Measurements from ENCODE around the gene PDRG1. TPM values are rescaled to one million over a fixed set of nuclear protein-coding genes. Genes with fewer than 3 reads are reported as not detected.

PDRG1 gene
- 5.2 and 8.4 TPM in 2 replicates for total RNA-seq

DNA sequence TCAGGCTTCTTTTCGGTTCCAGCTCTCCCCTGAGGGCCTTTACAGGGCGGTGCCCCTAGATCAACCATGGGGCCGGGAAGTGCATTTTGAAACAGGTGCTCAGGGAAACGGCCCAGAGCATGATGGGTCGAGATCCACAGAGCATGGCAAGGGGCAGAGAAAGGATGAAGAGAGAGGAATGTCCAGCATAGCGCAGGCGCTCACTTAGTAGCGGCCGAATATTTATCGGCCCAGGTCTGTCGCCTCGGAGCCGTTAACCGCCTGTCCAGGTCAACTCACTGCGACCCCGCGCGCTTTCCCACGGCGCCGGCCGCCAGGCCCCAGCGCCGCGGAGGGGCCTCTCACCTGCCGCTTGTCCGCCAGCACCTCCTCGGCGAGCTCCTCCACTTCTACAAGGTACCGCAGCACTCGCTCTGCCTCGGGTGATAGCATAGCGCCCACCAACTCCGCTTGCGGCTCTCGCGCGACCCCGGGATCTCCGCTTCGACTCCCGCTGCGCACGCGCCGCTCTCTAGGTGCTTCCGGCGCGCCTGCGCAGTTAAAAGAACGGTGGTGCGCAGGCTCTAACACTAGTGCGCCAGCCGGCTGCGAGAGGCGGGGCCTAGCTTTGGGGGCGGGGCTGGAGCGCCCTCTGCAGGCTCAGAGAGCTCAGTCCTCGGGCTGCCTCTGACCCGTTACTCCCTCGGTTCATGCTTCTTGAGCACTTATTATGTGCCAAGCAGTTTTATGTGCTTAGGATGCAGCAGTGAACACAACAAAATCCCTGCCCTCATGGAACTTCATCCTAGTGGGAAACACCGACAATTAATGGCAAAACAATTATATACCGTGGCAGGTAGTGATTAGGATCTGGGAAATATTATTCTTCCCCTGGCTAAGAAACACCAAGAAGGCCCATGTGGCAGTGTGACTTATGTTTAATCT is at the start of gene PDRG1:
Gene PDRG1 (minus strand): TSS at position 517 of the 924 bp plus-strand sequence. CDS start 85 bp downstream, at position 432.
- DNase-seq (ENCODE audit: low read depth): peak; percentile 83

GRCh38 chr20:31998246-31998645 is 46.4 kb upstream of the PDRG1 start:
- DNase-seq (ENCODE audit: low read depth): no peak

DNA sequence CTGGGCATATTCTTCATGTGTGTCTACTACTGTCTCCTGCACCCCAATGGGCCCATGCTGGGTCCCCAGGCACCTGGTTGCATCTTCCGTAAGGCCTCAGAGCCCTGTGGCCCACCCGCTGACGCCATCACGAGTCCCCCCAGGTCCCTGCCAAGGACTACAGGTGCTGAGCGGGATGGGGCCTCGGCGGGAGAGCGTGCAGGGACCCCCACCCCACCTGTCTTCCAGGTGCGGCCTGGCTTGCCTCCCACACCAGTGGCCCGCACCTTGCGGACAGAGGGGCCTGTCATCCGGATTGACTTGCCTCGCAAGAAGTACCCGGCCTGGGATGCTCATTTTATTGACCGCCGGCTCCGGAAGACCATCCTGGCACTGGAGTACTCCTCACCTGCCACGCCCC is 45.1 kb upstream of the PDRG1 start:
- no peak for DNase-seq (ENCODE audit: low read depth)

DNA sequence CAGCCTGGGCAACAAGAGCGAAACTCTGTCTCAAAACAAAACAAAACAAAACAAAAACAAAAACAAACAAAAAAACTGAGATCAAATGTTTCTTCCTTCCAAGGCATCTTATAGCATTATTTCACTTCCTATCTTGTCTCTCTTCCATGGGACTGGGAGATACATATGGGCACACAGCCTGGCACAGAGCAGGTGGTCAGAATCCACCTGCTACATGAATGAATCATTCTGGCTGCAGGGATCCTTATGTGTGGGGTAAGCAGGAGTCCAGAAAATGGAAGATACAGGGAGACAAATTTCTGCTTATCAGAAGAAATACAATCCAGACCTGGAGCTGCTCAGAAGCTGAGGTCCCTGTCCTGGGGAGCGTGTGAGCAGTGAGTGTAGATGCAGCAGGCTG is 40.2 kb upstream of the PDRG1 start:
- no peak for DNase-seq (ENCODE audit: low read depth)

DNA sequence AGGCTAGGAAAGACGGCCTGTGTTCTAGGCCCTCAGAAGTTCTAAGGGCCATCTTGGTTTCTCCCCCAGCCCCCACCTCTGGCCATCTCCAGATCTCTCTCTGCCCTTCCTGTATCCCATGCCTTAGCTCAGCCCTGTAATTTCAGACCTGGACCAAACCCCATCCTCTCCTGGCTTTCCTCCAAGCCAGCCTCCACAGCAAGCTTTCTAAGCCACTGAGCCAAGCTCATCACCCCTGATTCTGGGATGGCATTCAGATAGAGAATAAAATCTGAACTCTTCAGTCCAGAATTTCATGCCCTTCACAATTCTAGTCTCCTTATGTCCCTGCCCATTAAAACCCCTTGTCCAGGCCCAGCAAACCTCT is 39.5 kb upstream of the PDRG1 start:
- DNase-seq (ENCODE audit: low read depth): no peak

- no peak for DNase-seq (ENCODE audit: low read depth)
These were observed 38.9 kb upstream of the PDRG1 start for GRCh38 chr20:31990641-31991338.

- DNase-seq (ENCODE audit: low read depth): no peak
These were observed 37.3 kb upstream of the PDRG1 start for GRCh38 chr20:31989030-31989645.

GRCh38 chr20:31988430-31989015 is 36.7 kb upstream of the PDRG1 start:
- no peak for DNase-seq (ENCODE audit: low read depth)

GRCh38 chr20:31987744-31988143 is 35.9 kb upstream of the PDRG1 start:
- DNase-seq (ENCODE audit: low read depth): peak; percentile 52

DNA sequence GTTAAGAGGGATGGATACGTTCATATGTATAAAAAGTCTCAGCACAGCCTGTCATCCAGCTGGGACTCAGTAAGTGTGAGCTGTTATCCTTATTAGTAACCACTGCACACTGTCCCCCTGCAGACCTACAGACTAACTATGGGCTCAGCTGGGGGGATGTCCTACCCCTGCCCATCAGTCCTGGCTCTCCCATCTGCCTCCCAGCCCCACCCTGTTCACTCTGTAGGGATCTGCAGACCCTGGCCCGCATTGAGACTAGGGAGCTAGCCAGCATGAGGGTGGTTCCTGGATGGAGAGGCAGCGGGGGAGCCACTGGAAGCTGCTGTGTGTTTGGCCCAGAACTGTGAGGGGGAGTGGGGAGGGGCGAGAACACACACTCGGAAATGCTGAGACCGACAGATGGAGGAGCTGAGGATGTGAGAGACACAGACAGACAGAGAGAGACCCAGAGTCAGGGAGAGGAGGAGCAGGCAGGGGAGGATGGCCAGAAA is 33.2 kb upstream of the PDRG1 start:
- no peak for DNase-seq (ENCODE audit: low read depth)

GRCh38 chr20:31981784-31982183 is 29.9 kb upstream of the PDRG1 start:
- no peak for DNase-seq (ENCODE audit: low read depth)

DNA sequence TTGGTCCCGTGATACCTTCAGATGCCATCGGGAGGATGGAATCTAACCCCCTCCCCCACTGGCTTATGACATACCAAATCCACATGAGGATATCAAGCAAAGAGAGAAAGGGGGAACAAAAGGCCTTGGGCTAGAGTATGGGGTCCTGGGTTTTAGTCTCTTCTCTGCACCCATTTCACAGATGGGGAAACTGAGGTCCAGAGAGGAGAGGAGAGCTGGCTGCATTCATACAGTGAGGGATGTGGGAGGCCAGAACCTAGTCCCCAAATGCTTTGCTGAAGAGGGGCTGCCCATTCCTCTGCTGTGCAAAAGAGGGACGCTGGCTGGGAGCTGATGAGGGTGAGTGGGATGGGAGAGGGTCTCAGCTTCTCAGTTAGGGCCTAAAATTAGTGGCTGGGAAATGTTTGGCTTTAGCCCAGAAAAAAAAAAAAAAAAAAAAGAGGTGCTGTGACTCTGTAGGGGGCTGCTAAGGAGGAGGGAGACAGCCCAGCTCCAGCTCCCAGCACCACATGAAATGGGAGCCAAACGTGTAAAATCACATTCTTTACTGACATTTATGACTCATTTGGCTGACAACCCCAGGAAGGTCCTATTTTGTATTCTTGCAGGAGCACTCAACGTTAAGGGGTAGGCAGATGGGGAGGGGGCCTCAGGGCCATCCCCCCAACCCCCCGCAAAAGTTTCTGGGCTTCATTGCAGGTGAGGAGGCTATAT is 28.0 kb upstream of the PDRG1 start:
- DNase-seq (ENCODE audit: low read depth): peak; percentile 15

DNA sequence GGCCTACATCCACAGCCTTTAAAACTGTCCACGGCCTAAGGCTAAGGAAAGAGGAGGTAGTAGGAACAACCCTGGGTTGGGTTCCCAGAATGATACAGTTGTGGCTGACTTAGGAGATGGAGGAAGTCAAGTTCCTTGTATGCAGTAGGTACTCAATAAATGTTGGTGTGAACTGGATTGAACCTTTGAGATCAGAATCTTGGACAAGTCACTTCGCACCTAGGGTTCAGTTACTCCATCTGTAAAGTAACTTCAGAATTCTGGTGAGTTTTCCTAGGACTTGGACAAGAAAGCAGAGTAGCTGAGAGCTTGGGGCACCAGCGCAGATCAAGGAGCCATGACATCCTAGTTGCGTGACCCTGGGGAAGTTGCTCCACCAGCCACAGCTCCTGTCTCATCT is 25.2 kb upstream of the PDRG1 start:
- DNase-seq (ENCODE audit: low read depth): no peak

- DNase-seq (ENCODE audit: low read depth): no peak
These were observed 24.0 kb upstream of the PDRG1 start for GRCh38 chr20:31975874-31976273.

GRCh38 chr20:31974951-31975487 is 23.2 kb upstream of the PDRG1 start:
- peak; percentile 12 for DNase-seq (ENCODE audit: low read depth)

DNA sequence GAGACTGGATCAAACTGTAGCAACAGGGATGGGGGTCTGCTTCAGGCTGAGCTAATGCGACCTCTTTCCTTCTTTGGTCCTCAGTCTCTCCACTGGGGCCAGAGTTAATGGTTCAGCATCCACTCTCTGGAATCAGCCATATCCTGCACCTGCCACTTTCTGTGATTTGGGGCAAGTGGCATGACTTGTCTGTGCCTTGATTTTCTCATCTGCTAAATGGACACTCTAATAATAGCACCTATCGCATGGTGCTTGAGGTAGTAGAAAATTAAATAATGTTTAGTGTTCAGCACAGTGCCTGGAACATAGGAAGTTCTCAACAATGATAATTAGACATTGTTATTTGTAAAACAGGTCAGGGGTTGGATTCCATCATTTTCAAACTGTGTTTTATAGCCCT is 22.4 kb upstream of the PDRG1 start:
- DNase-seq (ENCODE audit: low read depth): no peak

GRCh38 chr20:31972471-31973021 is 20.7 kb upstream of the PDRG1 start:
- DNase-seq (ENCODE audit: low read depth): peak; percentile 91

DNA sequence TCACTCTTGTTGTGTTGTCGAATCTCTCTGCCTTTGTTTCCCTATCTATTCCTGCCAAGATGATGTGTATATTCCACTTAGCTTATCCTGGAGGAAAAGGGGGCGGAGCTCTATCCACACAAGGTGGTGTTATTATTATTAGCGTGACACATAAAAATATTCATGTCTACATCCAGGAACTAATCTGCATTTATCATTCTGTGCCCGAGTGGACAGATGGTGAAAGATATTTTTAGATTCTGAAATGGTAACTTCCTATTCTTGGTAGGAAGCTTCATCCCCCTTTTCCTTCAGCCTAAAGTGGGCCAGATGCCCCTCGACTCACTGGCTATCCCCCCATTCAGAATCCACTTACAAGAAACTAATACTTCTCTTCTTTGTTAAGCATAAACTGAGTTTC is 18.1 kb upstream of the PDRG1 start:
- DNase-seq (ENCODE audit: low read depth): no peak

DNA sequence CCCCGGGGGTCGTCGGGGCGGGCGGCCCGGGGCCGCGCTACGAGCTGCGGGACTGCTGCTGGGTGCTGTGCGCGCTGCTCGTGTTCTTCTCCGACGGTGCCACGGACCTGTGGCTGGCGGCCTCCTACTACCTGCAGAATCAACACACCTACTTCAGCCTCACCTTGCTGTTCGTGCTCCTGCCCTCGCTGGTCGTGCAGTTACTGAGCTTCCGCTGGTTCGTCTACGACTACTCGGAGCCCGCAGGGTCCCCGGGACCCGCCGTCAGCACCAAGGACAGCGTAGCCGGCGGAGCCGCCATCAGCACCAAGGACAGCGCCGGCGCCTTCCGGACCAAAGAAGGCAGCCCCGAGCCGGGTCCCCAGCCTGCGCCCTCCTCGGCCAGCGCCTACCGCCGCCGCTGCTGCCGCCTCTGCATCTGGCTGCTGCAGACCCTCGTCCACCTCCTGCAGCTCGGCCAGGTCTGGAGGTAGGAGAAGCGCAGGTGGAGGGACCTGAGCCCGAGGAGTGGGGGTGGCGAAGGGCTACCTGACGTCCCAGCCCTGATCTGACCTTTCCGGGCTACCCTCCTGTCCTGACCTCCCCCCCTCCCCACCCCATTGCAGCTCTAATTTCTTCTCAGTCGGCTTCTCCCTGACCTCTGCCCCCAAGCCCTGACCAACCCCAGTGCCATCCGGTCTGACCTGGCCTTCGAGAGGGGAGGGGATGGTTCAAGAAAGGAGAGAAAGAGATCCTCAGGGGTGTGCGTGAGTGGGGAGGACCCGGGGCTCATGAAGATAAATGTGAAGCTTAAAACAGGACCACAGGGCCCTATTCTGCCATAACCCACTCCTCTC is 16.7 kb upstream of the PDRG1 start:
- peak; percentile 32 for DNase-seq (ENCODE audit: low read depth)

DNA sequence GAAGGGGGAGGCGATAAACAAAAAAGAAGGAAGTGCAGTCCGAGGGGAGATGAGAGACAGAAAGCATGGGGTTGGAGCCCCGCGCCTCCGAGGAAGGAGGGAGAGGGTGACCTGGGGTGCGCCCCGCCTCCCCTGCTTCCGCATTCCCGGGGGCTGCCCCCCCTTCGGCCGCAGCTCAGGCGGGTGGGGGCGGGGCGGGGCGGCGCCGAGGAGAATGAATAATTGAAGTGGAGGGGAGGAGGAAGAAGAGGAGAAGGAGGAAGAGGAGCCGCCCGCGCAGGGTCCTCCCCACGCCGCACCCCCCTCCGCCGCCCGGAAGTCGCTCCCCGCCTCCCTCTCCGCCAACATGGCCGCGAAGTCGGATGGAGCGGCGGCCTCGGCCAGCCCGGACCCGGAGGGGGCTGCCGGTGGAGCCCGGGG is 16.0 kb upstream of the PDRG1 start, which contains the start of gene XKR7:
Gene XKR7 (plus strand): TSS at position 322 of the 420 bp plus-strand sequence. CDS start 25 bp downstream, at position 347.
- DNase-seq (ENCODE audit: low read depth): no peak
